Measurements from ENCODE around the gene RPTN. TPM values are rescaled to one million over a fixed set of nuclear protein-coding genes. Genes with fewer than 3 reads are reported as not detected.

RPTN gene
- total RNA-seq, 4 donors from 2014 or later, result not detected

GRCh38 chr1:152191260-152191659 lies 32.2 kb upstream of the RPTN start:
- Histone ChIP-seq H3K9me3 (no peaks in the 10 kb centered on the region), H3K36me3 (no peaks in the 10 kb centered on the region), H3K27ac (no peak overlapping the region), H3K4me1 (no peaks in the 10 kb centered on the region), H3K4me3 (no peak overlapping the region), H3K27me3 (peaks cover 0 to 13% (median 6%) of the 10 kb centered on the region in 3 donors)
- no peak for DNase-seq
- no peak for TF ChIP-seq POLR2A (IDR thresholded peaks at IDR 0.05)
- TF ChIP-seq CTCF (IDR thresholded peaks at IDR 0.05 in 4 of 5, conservative IDR thresholded peaks at IDR 0.05 in 1 of 5), result no peak
- ATAC-seq, result no peak
- intact Hi-C loops (cut with DNase I; ENCODE audit: low total_unique reads) (no loop called here), in situ Hi-C loops (cut with MboI; ENCODE audit: low sequenced_read_pairs in 4 of 4) (loop anchor here in 3 of 4 donors (5.0 to 25.0 kb wide), 2 partner anchors 271 kb away; no protein-coding TSS in a partner anchor)

- no peak for ATAC-seq
- no peaks in the 10 kb centered on the region for H3K36me3 ChIP-seq
- in situ Hi-C loops (cut with MboI; ENCODE audit: low sequenced_read_pairs in 4 of 4), result loop anchor here in 3 of 4 donors (5.0 to 25.0 kb wide), 2 partner anchors 272 kb away; no protein-coding TSS in a partner anchor
- peaks cover 0 to 13% (median 6%) of the 10 kb centered on the region in 3 donors for H3K27me3 ChIP-seq
- H3K27ac ChIP-seq, result no peak overlapping the region
- TF ChIP-seq POLR2A (IDR thresholded peaks at IDR 0.05) (no peak), CTCF (IDR thresholded peaks at IDR 0.05 in 4 of 5, conservative IDR thresholded peaks at IDR 0.05 in 1 of 5) (no peak)
- no peak for DNase-seq
- H3K4me3 ChIP-seq, result no peak overlapping the region
- H3K9me3 ChIP-seq, result no peaks in the 10 kb centered on the region
- intact Hi-C loops (cut with DNase I; ENCODE audit: low total_unique reads), result no loop called here
- H3K4me1 ChIP-seq, result no peaks in the 10 kb centered on the region
These were observed 31.6 kb upstream of the RPTN start for GRCh38 chr1:152190589-152190988.

GRCh38 chr1:152189657-152190442 lies 30.8 kb upstream of the RPTN start:
- TF ChIP-seq CTCF (IDR thresholded peaks at IDR 0.05 in 4 of 5, conservative IDR thresholded peaks at IDR 0.05 in 1 of 5), result peak; percentile 17 to 57 (median 38)
- no peak for TF ChIP-seq POLR2A (IDR thresholded peaks at IDR 0.05)
- Histone ChIP-seq H3K27me3 (peaks cover 0 to 13% (median 6%) of the 10 kb centered on the region in 3 donors), H3K4me3 (peak overlapping the region; percentile 50 to 59 (median 56)), H3K36me3 (no peaks in the 10 kb centered on the region), H3K4me1 (no peaks in the 10 kb centered on the region), H3K27ac (no peak overlapping the region), H3K9me3 (no peaks in the 10 kb centered on the region)
- intact Hi-C loops (cut with DNase I; ENCODE audit: low total_unique reads) (loop anchor here (2.0 kb wide), 2 partner anchors 251 to 269 kb away; no protein-coding TSS in a partner anchor), in situ Hi-C loops (cut with MboI; ENCODE audit: low sequenced_read_pairs in 4 of 4) (loop anchor here (5.0 to 25.0 kb wide), 4 partner anchors 135 to 272 kb away; no protein-coding TSS in a partner anchor)
- DNase-seq (no peak), ATAC-seq (peak in 1 of 2 donors; percentile 16)

- DNase-seq, result peak in 1 of 2 donors; percentile 31
- no peaks in the 10 kb centered on the region for H3K9me3 ChIP-seq
- in situ Hi-C loops (cut with MboI; ENCODE audit: low sequenced_read_pairs in 4 of 4), result loop anchor here in 3 of 4 donors (10.0 to 25.0 kb wide), 3 partner anchors 134 to 273 kb away; no protein-coding TSS in a partner anchor
- ATAC-seq, result peak; percentile 39 to 44
- H3K4me1 ChIP-seq, result no peaks in the 10 kb centered on the region
- peak overlapping the region; percentile 50 to 59 (median 56) for H3K4me3 ChIP-seq
- intact Hi-C loops (cut with DNase I; ENCODE audit: low total_unique reads), result loop anchor here (2.0 kb wide), 2 partner anchors 252 to 270 kb away; no protein-coding TSS in a partner anchor
- TF ChIP-seq CTCF (IDR thresholded peaks at IDR 0.05 in 4 of 5, conservative IDR thresholded peaks at IDR 0.05 in 1 of 5), result peak in 4 of 5 experiments; percentile 58 to 72 (median 63)
- TF ChIP-seq POLR2A (IDR thresholded peaks at IDR 0.05), result no peak
- peaks cover 0 to 13% (median 6%) of the 10 kb centered on the region in 3 donors for H3K27me3 ChIP-seq
- no peaks in the 10 kb centered on the region for H3K36me3 ChIP-seq
- H3K27ac ChIP-seq, result peak overlapping the region; percentile 7 to 43 (median 34)
These were observed 29.9 kb upstream of the RPTN start for GRCh38 chr1:152188673-152189591.

All from gastrocnemius medialis (tissue), 4 donors.